T-cell (primary cell): ENCODE results near the gene FYN. TPM values are rescaled to one million over a fixed set of nuclear protein-coding genes. Genes with fewer than 3 reads are reported as not detected.

ENCODE experiments used
- ATAC-seq, 4 experiments: fragments of 200-7000 bp in 3 of 4; fragments of 150-1000 bp in 1 of 4; cut with Tn5 transposase; replicated peaks in 1 of 4; 1 replicate in 3 of 4; 2 replicates in 1 of 4; pipeline ENCODE4 v1.10.0; 2021; ENCODE audit warnings: moderate library complexity in 3 of 4, mild to moderate bottlenecking in 2 of 4, moderate number of reproducible peaks in 1 of 4
- CTCF ChIA-PET, 2 donors: fragments of 300-600 bp; sonication (Branson Sonifier 250); formaldehyde crosslinking; loops; one replicate each; lab custom pipeline; 2022; ENCODE audit warnings: antibody characterized with exemption in 2 of 2; lab: Charles Lee
- POLR2A ChIA-PET, 2 donors: fragments of 300-600 bp; sonication (Branson Sonifier 250); formaldehyde crosslinking; loops; one replicate each; lab custom pipeline; 2022; ENCODE audit warnings: antibody characterized with exemption in 2 of 2; lab: Charles Lee
- DNase-seq, 35 experiments: peaks; one replicate each; pipeline versions ENCODE4 v3.0.0 to v3.0.0-alpha.2; 2013 to 2023
- H3K27ac ChIP-seq: one replicate; pipeline ENCODE4 v1.5.1; 2013; ENCODE audit warnings: low read length
- H3K27me3 ChIP-seq, 2 experiments: replicated peaks in 1 of 2; 1 replicate in 1 of 2; 2 replicates in 1 of 2; pipeline versions ENCODE4 v1.6.1 to v1.7.0; 2013; ENCODE audit warnings: low read length in 1 of 2, mixed read lengths in 1 of 2; ENCODE audit not compliant: control insufficient read depth in 2 of 2, insufficient read depth in 2 of 2; ENCODE audit errors: extremely low read depth in 1 of 2
- H3K36me3 ChIP-seq, 2 donors: 1 replicate in 1 of 2; 2 replicates in 1 of 2; pipeline versions ENCODE4 v1.6.1 to v1.7.0; 2013; ENCODE audit warnings: low read length in 1 of 2; ENCODE audit not compliant: control insufficient read depth in 2 of 2, insufficient read depth in 1 of 2; ENCODE audit errors: extremely low read depth in 1 of 2
- H3K4me1 ChIP-seq, 2 experiments: 1 replicate in 1 of 2; 2 replicates in 1 of 2; pipeline versions ENCODE4 v1.6.1 to v1.7.0; 2013; ENCODE audit warnings: low read length in 2 of 2, mixed read lengths in 1 of 2; ENCODE audit not compliant: insufficient read depth in 2 of 2, control insufficient read depth in 1 of 2; ENCODE audit errors: extremely low read depth in 1 of 2
- H3K4me3 ChIP-seq, 2 donors: 1 replicate in 1 of 2; 2 replicates in 1 of 2; pipeline versions ENCODE4 v1.5.1 to v1.7.0; 2013; ENCODE audit warnings: mild to moderate bottlenecking in 2 of 2, low read length in 1 of 2, moderate library complexity in 1 of 2; ENCODE audit not compliant: control insufficient read depth in 1 of 2; ENCODE audit errors: extremely low read depth in 1 of 2
- H3K9me3 ChIP-seq: 2 replicates; pipeline ENCODE4 v1.7.0; 2013
- H3K27ac Mint-ChIP-seq, 2 donors: one replicate each; pipeline ENCODE4 v1.8.0; 2020 to 2021; ENCODE audit warnings: mild to moderate bottlenecking in 2 of 2, mixed read lengths in 2 of 2
- H3K27me3 Mint-ChIP-seq, 2 donors: one replicate each; pipeline ENCODE4 v1.8.0; 2021 to 2022; ENCODE audit warnings: mixed read lengths in 2 of 2
- H3K36me3 Mint-ChIP-seq: one replicate; pipeline ENCODE4 v1.8.0; 2021; ENCODE audit warnings: mixed read lengths
- H3K4me1 Mint-ChIP-seq, 3 donors: one replicate each; pipeline ENCODE4 v1.8.0; 2020 to 2022; ENCODE audit warnings: mixed read lengths in 3 of 3, mild to moderate bottlenecking in 1 of 3
- H3K4me3 Mint-ChIP-seq, 3 donors: one replicate each; pipeline ENCODE4 v1.8.0; 2020 to 2022; ENCODE audit warnings: mild to moderate bottlenecking in 3 of 3, mixed read lengths in 3 of 3, moderate library complexity in 3 of 3
- H3K9me3 Mint-ChIP-seq, 3 donors: one replicate each; pipeline ENCODE4 v1.8.0; 2020 to 2022; ENCODE audit warnings: mixed read lengths in 3 of 3
- WGBS: methylation state at CpG from one replicate; pipeline ENCODE4 v1.1.5; 2013; ENCODE audit warnings: missing lambda C conversion rate; ENCODE audit not compliant: insufficient coverage; 5-methylcytosine and 5-hydroxymethylcytosine counted together
- total RNA-seq, 35 experiments: library from RNA in 6 of 35; stranded (reverse) in 6 of 35; fragments of 120-200 nt in 1 of 35; gene quantifications; one replicate each; pipeline versions ENCODE4 v1.2.1 to v1.2.4 and lab custom pipeline; 2013 to 2026

The FYN gene
- total RNA-seq, 5 donors from 2014 or later (not counting 1 experiment from before 2014, with no cell fraction given), result 466 to 573 (median 534) TPM

GRCh38 chr6:111667931-111668330 is 205.3 kb downstream of the FYN start:
- no peak overlapping the region for H3K4me3 ChIP-seq
- no peaks in the 10 kb centered on the region for H3K9me3 ChIP-seq
- no peaks in the 10 kb centered on the region for H3K27me3 Mint-ChIP-seq
- no peaks in the 10 kb centered on the region for H3K27me3 ChIP-seq
- H3K27ac ChIP-seq, result no peak overlapping the region
- H3K4me1 Mint-ChIP-seq, result peaks cover 0 to 21% (median 2%) of the 10 kb centered on the region in 3 donors
- DNase-seq (no peak), ATAC-seq (no peak)
- H3K9me3 Mint-ChIP-seq, result no peaks in the 10 kb centered on the region
- peaks cover 63% of the 10 kb centered on the region for H3K36me3 Mint-ChIP-seq
- peaks cover 18 to 88% of the 10 kb centered on the region in 2 donors for H3K36me3 ChIP-seq
- H3K4me3 Mint-ChIP-seq, result no peak overlapping the region
- peak overlapping the region in 1 of 2 donors; percentile 8 for H3K27ac Mint-ChIP-seq
- ChIA-PET POLR2A (interaction anchor here (0.6 kb wide), 2 partner anchors 28 to 37 kb away, joined by 4 to 5 read pairs; no protein-coding TSS in a partner anchor), CTCF (interaction anchor here in 1 of 2 donors (0.6 kb wide), 2 partner anchors 348 to 466 kb away, joined by 5 read pairs; no protein-coding TSS in a partner anchor)
- no peaks in the 10 kb centered on the region for H3K4me1 ChIP-seq
- 98% methylated on average over 8 of the region's 8 CpGs for WGBS

DNA sequence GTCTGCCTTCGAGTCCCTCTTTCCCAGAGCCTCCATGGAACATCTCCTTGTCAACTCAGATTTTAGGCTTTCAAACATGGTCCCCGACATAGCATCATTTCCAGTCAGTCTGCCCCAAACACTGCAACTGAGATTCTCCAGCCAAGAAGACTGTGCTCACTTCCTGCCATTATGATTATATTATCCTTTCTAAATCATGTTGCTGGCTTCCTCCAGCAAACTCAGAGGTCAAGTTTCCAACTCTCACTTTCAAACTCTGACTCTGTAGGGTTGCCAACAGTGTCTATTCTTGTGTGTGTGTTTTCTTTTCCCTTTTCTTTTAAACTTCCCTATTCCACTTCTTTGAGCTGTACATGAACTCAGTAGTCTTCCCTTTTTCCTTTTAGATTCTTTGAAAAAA is 206.4 kb downstream of the FYN start:
- H3K4me1 Mint-ChIP-seq, result peaks cover 0 to 23% (median 2%) of the 10 kb centered on the region in 3 donors
- H3K27me3 Mint-ChIP-seq, result no peaks in the 10 kb centered on the region
- DNase-seq, result no peak
- peak overlapping the region; percentile 58 to 67 for H3K27ac Mint-ChIP-seq
- no peaks in the 10 kb centered on the region for H3K9me3 Mint-ChIP-seq
- Histone ChIP-seq H3K4me1 (no peaks in the 10 kb centered on the region), H3K27me3 (no peaks in the 10 kb centered on the region), H3K9me3 (no peaks in the 10 kb centered on the region), H3K36me3 (peaks cover 18 to 84% of the 10 kb centered on the region in 2 donors), H3K27ac (no peak overlapping the region), H3K4me3 (no peak overlapping the region)
- POLR2A ChIA-PET, result interaction anchor here in 1 of 2 donors (0.5 kb wide), 1 partner anchor 377 kb away, joined by 8 read pairs; no protein-coding TSS in a partner anchor
- CTCF ChIA-PET, result no interaction called here
- peaks cover 62% of the 10 kb centered on the region for H3K36me3 Mint-ChIP-seq
- no peak for ATAC-seq
- 100% methylated on average over 1 of the region's 2 CpGs for WGBS
- no peak overlapping the region for H3K4me3 Mint-ChIP-seq

GRCh38 chr6:111664565-111665030 is 208.7 kb downstream of the FYN start:
- no peaks in the 10 kb centered on the region for H3K27me3 ChIP-seq
- H3K27ac ChIP-seq, result no peak overlapping the region
- no peaks in the 10 kb centered on the region for H3K9me3 ChIP-seq
- H3K36me3 Mint-ChIP-seq, result peaks cover 60% of the 10 kb centered on the region
- H3K4me1 ChIP-seq, result no peaks in the 10 kb centered on the region
- WGBS, result 97% methylated on average over 3 of the region's 7 CpGs
- ATAC-seq, result no peak
- H3K27ac Mint-ChIP-seq, result peak overlapping the region in 1 of 2 donors; percentile 51
- no peaks in the 10 kb centered on the region for H3K27me3 Mint-ChIP-seq
- ChIA-PET POLR2A (no interaction called here), CTCF (interaction anchor here in 1 of 2 donors (1.0 kb wide), 1 partner anchor 414 kb away, joined by 5 read pairs; no protein-coding TSS in a partner anchor)
- H3K4me1 Mint-ChIP-seq, result peaks cover 0 to 19% (median 2%) of the 10 kb centered on the region in 3 donors
- no peak overlapping the region for H3K4me3 Mint-ChIP-seq
- no peaks in the 10 kb centered on the region for H3K9me3 Mint-ChIP-seq
- H3K4me3 ChIP-seq, result no peak overlapping the region
- no peak for DNase-seq
- H3K36me3 ChIP-seq, result peaks cover 14 to 83% of the 10 kb centered on the region in 2 donors

DNA sequence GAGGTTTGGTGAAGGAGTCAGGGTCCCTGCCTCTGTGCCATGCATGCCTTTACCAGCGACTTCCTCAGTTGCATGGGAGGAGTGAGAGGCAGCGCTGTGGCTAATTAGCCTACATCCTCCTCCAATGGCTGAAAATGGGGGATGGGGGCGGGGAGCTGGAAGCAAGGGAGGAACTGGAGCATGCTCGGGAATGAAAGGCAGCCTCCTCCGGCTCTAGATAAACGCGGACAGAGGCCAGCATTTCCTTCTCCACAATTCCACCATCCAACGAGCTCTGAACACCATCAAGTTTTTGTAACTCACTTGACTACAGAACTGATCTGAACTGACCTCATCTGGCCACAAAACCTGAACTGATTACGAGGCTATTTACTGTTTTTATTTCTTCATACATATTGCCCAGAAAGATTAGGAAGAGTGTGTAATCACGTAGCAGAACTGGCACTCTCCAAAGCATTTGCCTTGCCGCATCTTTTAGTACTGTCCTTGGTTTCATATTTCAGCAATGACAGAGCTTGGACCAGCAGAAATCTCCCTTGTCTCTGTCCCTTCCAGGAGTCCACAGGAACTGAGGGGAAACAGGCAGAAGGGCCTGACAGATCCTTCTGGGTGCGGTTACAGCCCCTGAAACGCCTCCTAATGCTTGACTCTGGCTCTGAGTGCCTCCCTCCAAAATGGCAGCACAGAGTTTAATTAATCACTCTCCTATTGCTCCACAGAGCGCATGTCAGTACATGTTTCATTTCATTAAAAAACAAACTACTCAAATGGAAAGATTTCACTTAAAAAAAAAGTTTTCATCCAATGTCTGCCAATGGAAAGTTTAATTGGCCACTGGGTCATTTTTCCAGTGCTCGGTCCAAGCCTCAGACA is 209.3 kb downstream of the FYN start:
- CTCF ChIA-PET, result interaction anchor here in 1 of 2 donors (1.0 kb wide), 1 partner anchor 413 kb away, joined by 5 read pairs; no protein-coding TSS in a partner anchor
- peaks cover 0 to 19% (median 2%) of the 10 kb centered on the region in 3 donors for H3K4me1 Mint-ChIP-seq
- H3K27me3 Mint-ChIP-seq, result no peaks in the 10 kb centered on the region
- no peak overlapping the region for H3K4me3 ChIP-seq
- no peak overlapping the region for H3K4me3 Mint-ChIP-seq
- no peak for DNase-seq
- H3K36me3 Mint-ChIP-seq, result peaks cover 58% of the 10 kb centered on the region
- ATAC-seq, result no peak
- no peaks in the 10 kb centered on the region for H3K9me3 Mint-ChIP-seq
- POLR2A ChIA-PET, result no interaction called here
- no peak overlapping the region for H3K27ac ChIP-seq
- H3K27ac Mint-ChIP-seq, result peak overlapping the region; percentile 19 to 46
- H3K27me3 ChIP-seq, result no peaks in the 10 kb centered on the region
- no peaks in the 10 kb centered on the region for H3K4me1 ChIP-seq
- peaks cover 14 to 79% of the 10 kb centered on the region in 2 donors for H3K36me3 ChIP-seq
- no peaks in the 10 kb centered on the region for H3K9me3 ChIP-seq
- 97% methylated on average over 7 of the region's 15 CpGs for WGBS

GRCh38 chr6:111662794-111663593 is 210.3 kb downstream of the FYN start:
- ATAC-seq, result no peak
- peaks cover 0 to 14% (median 1%) of the 10 kb centered on the region in 3 donors for H3K4me1 Mint-ChIP-seq
- POLR2A ChIA-PET, result no interaction called here
- no peak overlapping the region for H3K4me3 ChIP-seq
- DNase-seq, result no peak
- CTCF ChIA-PET, result no interaction called here
- H3K4me3 Mint-ChIP-seq, result no peak overlapping the region
- no peaks in the 10 kb centered on the region for H3K9me3 Mint-ChIP-seq
- H3K4me1 ChIP-seq, result no peaks in the 10 kb centered on the region
- peak overlapping the region; percentile 46 to 62 for H3K27ac Mint-ChIP-seq
- H3K9me3 ChIP-seq, result no peaks in the 10 kb centered on the region
- no peak overlapping the region for H3K27ac ChIP-seq
- no peaks in the 10 kb centered on the region for H3K27me3 Mint-ChIP-seq
- no peaks in the 10 kb centered on the region for H3K27me3 ChIP-seq
- peaks cover 10 to 70% of the 10 kb centered on the region in 2 donors for H3K36me3 ChIP-seq
- peaks cover 48% of the 10 kb centered on the region for H3K36me3 Mint-ChIP-seq
- 92% methylated on average over 7 of the region's 12 CpGs for WGBS
